Esophagus muscularis mucosa (tissue), 4 donors: Measurements from ENCODE around the gene CARD9. TPM values are rescaled to one million over a fixed set of nuclear protein-coding genes. Genes with fewer than 3 reads are reported as not detected.

ENCODE experiments used
- DNase-seq: peaks from one replicate; pipeline ENCODE4 v3.0.0-alpha.2; 2017; ENCODE audit errors: extremely low spot score
- H3K27ac ChIP-seq, 4 donors: fragments of 200-600 bp; sonication (generic); replicated peaks in 1 of 4; 1 replicate in 3 of 4; 2 replicates in 1 of 4; pipeline ENCODE4 v1.5.1; 2016 to 2019; ENCODE audit warnings: mild to moderate bottlenecking in 1 of 4
- H3K27me3 ChIP-seq, 4 donors: fragments of 200-600 bp; sonication (generic); one replicate each; pipeline versions ENCODE4 v1.5.1 to v1.6.0; 2016 to 2019
- H3K36me3 ChIP-seq, 4 donors: fragments of 200-600 bp; sonication (generic); one replicate each; pipeline ENCODE4 v1.5.1; 2016 to 2019
- H3K4me1 ChIP-seq, 4 donors: fragments of 200-600 bp; sonication (generic); one replicate each; pipeline ENCODE4 v1.5.1; 2016 to 2019
- H3K4me3 ChIP-seq, 4 donors: fragments of 200-600 bp; sonication (generic); 1 replicate in 2 of 4; 2 replicates in 2 of 4; pipeline ENCODE4 v1.5.1; 2016 to 2019; ENCODE audit warnings: mild to moderate bottlenecking in 4 of 4, moderate library complexity in 1 of 4
- H3K9me3 ChIP-seq, 4 donors: fragments of 200-600 bp; sonication (generic); 1 replicate in 3 of 4; 2 replicates in 1 of 4; pipeline ENCODE4 v1.5.1; 2016 to 2019
- CTCF ChIP-seq, 3 experiments: fragments of 200-600 bp in 2 of 3; fragments of 450-650 bp in 1 of 3; sonication (generic) in 2 of 3; IDR thresholded peaks; one replicate each; pipeline ENCODE4 v1.5.1; 2017 to 2019; ENCODE audit warnings: antibody characterized with exemption in 3 of 3, mild to moderate bottlenecking in 2 of 3, moderate library complexity in 1 of 3
- EP300 ChIP-seq: sonication (generic); formaldehyde crosslinking; IDR thresholded peaks from one replicate; pipeline ENCODE4 v1.6.1; 2017; ENCODE audit warnings: antibody characterized with exemption
- POLR2A ChIP-seq: fragments of 450-650 bp; IDR thresholded peaks from one replicate; pipeline ENCODE4 v1.6.1; 2017; ENCODE audit warnings: antibody characterized with exemption, moderate library complexity, mild to moderate bottlenecking, low read depth
- POLR2AphosphoS5 ChIP-seq, 2 donors: sonication (generic); formaldehyde crosslinking; IDR thresholded peaks; one replicate each; pipeline ENCODE4 v1.6.1; 2017; ENCODE audit warnings: antibody characterized with exemption in 2 of 2
- WGBS: methylation state at CpG from one replicate; pipeline ENCODE4 v1.1.5; 2018; 5-methylcytosine and 5-hydroxymethylcytosine counted together
- intact Hi-C: fragments of 100-400 bp; cut with DNase I; formaldehyde crosslinking; loops from one replicate; pipeline ENCODE4 v1.15.1; 2023
- total RNA-seq, 4 donors: library from RNA; depleted of rRNA; stranded (reverse); fragments of >200 nt; gene quantifications; one replicate each; pipeline versions ENCODE4 v1.1.0 to v1.2.1, GENCODE V29; 2016

The CARD9 gene
- total RNA-seq, 4 donors from 2014 or later, result 1.2 to 4.2 (median 1.9) TPM

GRCh38 chr9:136339173-136339957 lies 34.1 kb downstream of the CARD9 start:
- H3K4me1 ChIP-seq, result peaks cover 19 to 32% (median 30%) of the 10 kb centered on the region in 4 donors
- DNase-seq, result no peak
- 66% methylated on average over 19 of the region's 32 CpGs for WGBS

GRCh38 chr9:136338511-136338910 lies 35.0 kb downstream of the CARD9 start:
- intact Hi-C loops, result loop anchor here (5.0 kb wide), 1 partner anchor 59 kb away; no protein-coding TSS in a partner anchor
- H3K27me3 ChIP-seq, result no peaks in the 10 kb centered on the region
- no peak for TF ChIP-seq POLR2AphosphoS5 (IDR thresholded peaks at IDR 0.05)
- TF ChIP-seq CTCF (IDR thresholded peaks at IDR 0.05), result no peak
- no peak for TF ChIP-seq EP300
- TF ChIP-seq POLR2A, result no peak
- no peaks in the 10 kb centered on the region for H3K9me3 ChIP-seq
- H3K27ac ChIP-seq, result no peak overlapping the region
- WGBS, result 87% methylated on average over 3 of the region's 25 CpGs
- peaks cover 19 to 31% (median 29%) of the 10 kb centered on the region in 4 donors for H3K4me1 ChIP-seq
- no peak overlapping the region for H3K4me3 ChIP-seq
- DNase-seq, result no peak
- H3K36me3 ChIP-seq, result peaks cover 0 to 71% (median 47%) of the 10 kb centered on the region in 4 donors

More at GRCh38 chr9:136339173-136339957, 34.1 kb downstream of the CARD9 start:
- no peak overlapping the region for H3K27ac ChIP-seq
- peak; percentile 77 to 91 (median 82) for TF ChIP-seq CTCF (IDR thresholded peaks at IDR 0.05)
- TF ChIP-seq POLR2A, result no peak
- peak in 1 of 2 donors; percentile 50 for TF ChIP-seq POLR2AphosphoS5 (IDR thresholded peaks at IDR 0.05)
- H3K36me3 ChIP-seq, result peaks cover 0 to 64% (median 44%) of the 10 kb centered on the region in 4 donors
- H3K27me3 ChIP-seq, result no peaks in the 10 kb centered on the region
- intact Hi-C loops, result loop anchor here (5.0 kb wide), 1 partner anchor 58 kb away; no protein-coding TSS in a partner anchor
- no peak overlapping the region for H3K4me3 ChIP-seq
- H3K9me3 ChIP-seq, result no peaks in the 10 kb centered on the region

GRCh38 chr9:136337416-136338395 lies 35.8 kb downstream of the CARD9 start:
- H3K36me3 ChIP-seq, result peaks cover 0 to 71% (median 47%) of the 10 kb centered on the region in 4 donors
- H3K27ac ChIP-seq, result no peak overlapping the region
- no peak overlapping the region for H3K4me3 ChIP-seq
- no peaks in the 10 kb centered on the region for H3K27me3 ChIP-seq
- peaks cover 13 to 25% (median 22%) of the 10 kb centered on the region in 4 donors for H3K4me1 ChIP-seq
- intact Hi-C loops, result loop anchor here (5.0 kb wide), 1 partner anchor 60 kb away; no protein-coding TSS in a partner anchor
- TF ChIP-seq POLR2A, result no peak
- H3K9me3 ChIP-seq, result no peaks in the 10 kb centered on the region
- WGBS, result 84% methylated on average over 28 of the region's 43 CpGs
- no peak for DNase-seq

GRCh38 chr9:136336881-136337280 lies 36.6 kb downstream of the CARD9 start:
- WGBS, result 89% methylated on average over 5 of the region's 23 CpGs
- intact Hi-C loops, result loop anchor here (5.0 kb wide), 1 partner anchor 60 kb away; no protein-coding TSS in a partner anchor
- H3K36me3 ChIP-seq, result peaks cover 0 to 71% (median 50%) of the 10 kb centered on the region in 4 donors
- H3K4me1 ChIP-seq, result peaks cover 4 to 19% (median 14%) of the 10 kb centered on the region in 4 donors
- H3K27ac ChIP-seq, result no peak overlapping the region
- DNase-seq, result no peak
- TF ChIP-seq POLR2AphosphoS5 (IDR thresholded peaks at IDR 0.05) (no peak), POLR2A (no peak), EP300 (no peak), CTCF (IDR thresholded peaks at IDR 0.05) (no peak)
- no peaks in the 10 kb centered on the region for H3K27me3 ChIP-seq
- H3K4me3 ChIP-seq, result no peak overlapping the region
- no peaks in the 10 kb centered on the region for H3K9me3 ChIP-seq
